Body of pancreas (tissue), 4 donors: ENCODE data around the gene EXOC7.
"Not testable (repeated sequence)": the region's sequence is repeated elsewhere in the genome, so short reads cannot be mapped to it uniquely, and the experiment has no call there.

Experiments used
- CTCF ChIP-seq, 7 experiments: fragments of 450-650 bp in 4 of 7; fragments of 200-600 bp in 3 of 7; sonication (generic) in 3 of 7; IDR thresholded peaks; one replicate each; pipeline ENCODE4 v1.5.1; 2016 to 2019; ENCODE audit warnings: antibody characterized with exemption in 7 of 7
- POLR2A ChIP-seq, 3 donors: fragments of 450-650 bp; IDR thresholded peaks; one replicate each; pipeline ENCODE4 v1.6.1; 2016; ENCODE audit warnings: antibody characterized with exemption in 3 of 3, mild to moderate bottlenecking in 2 of 3

- not testable (repeated sequence) for TF ChIP-seq POLR2A, CTCF (IDR thresholded peaks at IDR 0.05)
Observed at GRCh38 chr17:76058264-76058663, 45.3 kb downstream of the EXOC7 start.
